NCI-H2107 (cell line): Measurements from ENCODE around the gene THRB.

Experiments
- DNase-seq: peaks from one replicate; lab custom pipeline; 2025; lab: John Stamatoyannopoulos, UW

Gene THRB

DNA sequence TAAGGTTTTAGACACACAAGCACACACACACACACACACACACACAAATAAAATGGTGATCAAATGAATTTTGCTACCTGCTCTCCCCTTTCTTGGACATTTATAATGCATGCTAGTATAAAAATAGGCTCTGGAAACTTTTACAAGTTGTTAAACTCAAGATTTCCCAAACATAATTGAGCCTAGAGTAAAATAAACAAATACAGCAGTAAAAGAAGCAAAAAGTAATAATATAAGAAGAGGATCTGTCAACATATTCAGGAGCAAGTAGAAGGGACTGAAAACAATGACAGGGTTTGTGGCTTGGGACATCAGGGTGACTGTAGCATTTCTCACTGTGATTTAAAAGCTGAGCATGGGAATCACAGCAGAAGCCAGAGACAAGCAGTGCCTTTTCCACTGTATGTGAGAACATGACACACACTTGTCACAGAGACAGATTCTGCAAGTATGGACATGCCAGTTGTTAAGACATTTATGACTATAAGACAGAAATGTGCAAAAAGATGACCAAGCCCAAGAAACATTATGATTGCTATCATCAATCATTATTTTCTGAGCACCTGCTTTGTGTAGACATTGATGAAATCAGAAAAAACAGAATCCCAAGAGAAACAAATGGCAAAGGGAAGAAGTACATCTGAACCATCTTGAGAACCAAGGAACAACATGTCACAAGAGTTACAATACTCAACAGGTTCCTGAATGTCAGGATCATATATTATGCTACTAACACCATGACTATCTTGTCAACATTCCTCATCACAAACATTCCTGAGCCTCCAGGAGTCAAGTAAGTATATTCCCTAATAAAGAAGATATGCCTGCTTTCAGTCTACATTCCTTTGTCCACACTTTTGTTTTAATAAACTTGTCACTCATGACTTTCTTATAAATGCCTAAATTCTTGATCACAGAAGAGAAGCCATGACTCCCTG lies 7.1 kb downstream of the THRB start:
- DNase-seq, result no peak

DNA sequence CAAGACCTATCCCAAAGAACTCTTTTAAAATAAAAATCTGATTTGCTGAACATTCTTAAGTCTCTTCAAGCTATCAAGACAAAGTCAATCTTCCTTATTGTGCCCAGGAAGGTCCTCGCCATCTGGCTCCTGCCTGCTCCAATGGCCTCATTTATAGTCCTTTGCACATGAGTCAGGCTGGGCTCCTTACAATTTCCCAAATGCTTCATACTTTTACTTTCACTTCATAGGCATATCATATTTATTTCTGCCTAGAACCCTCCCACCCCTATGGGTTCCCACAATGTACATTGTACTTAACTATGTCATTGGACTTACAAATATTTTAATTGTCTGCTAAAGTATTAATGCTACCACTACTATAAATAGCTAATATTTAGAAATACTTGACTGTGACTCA lies 9.1 kb downstream of the THRB start:
- no peak for DNase-seq

GRCh38 chr3:24483873-24484272 lies 10.8 kb downstream of the THRB start:
- no peak for DNase-seq

GRCh38 chr3:24482096-24482705 lies 12.4 kb downstream of the THRB start:
- DNase-seq, result no peak

DNA sequence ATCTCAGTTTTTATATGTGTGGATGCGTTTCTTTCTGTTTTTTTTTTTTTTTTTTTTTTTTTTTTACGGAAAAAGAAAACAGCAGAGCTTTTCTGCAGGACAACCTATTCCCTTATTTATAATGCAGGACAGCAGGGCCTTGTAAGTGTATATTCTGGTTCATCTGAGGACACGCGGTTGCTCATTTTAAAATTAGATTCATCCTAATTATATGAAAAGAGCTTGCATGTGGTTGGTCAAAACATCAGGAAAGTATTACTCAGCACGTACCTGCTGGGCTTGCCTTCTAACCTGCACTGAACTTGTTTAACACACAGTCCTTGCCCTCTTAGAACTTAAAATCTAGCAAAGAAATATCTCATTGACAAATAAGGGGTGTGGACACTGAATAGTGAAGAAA lies 13.5 kb downstream of the THRB start:
- no peak for DNase-seq

DNA sequence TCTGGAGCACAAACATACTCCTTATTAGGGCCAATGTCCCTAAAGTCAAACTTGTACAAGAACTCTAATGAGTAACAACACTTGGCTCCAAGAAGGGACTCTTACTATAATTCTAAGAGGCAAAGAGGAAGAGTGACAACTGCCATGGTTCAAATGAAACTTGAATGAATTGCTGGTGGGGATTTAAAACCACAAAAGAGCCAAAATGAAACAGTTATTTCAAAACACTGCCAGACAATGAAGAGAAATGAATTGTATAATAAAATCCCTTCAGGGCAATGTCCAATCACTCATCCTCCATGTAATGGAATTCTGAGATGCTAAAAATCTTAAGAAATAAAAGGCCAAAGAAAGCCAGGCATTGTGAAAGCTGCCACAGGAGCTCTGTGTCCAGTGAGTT lies 14.2 kb downstream of the THRB start:
- DNase-seq, result no peak

DNA sequence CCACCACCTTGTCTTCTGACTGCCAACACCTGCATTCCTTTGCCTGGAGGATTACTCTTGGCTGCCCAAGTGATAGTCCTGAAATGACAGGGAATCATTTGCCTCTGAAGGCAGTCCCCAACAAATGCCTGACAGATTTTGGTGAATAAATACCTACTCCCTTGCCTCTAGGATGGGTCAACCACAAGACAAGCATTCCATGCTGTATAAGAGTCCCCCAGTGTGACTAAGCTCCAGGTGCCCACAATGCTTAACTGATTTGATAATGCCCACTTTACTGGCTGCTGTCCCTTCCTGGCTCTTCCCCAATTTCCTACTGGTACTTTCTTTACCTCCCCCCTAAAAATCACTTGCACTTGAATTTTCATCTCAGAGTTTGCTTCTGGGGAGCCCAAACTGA lies 14.8 kb downstream of the THRB start:
- DNase-seq, result no peak

DNA sequence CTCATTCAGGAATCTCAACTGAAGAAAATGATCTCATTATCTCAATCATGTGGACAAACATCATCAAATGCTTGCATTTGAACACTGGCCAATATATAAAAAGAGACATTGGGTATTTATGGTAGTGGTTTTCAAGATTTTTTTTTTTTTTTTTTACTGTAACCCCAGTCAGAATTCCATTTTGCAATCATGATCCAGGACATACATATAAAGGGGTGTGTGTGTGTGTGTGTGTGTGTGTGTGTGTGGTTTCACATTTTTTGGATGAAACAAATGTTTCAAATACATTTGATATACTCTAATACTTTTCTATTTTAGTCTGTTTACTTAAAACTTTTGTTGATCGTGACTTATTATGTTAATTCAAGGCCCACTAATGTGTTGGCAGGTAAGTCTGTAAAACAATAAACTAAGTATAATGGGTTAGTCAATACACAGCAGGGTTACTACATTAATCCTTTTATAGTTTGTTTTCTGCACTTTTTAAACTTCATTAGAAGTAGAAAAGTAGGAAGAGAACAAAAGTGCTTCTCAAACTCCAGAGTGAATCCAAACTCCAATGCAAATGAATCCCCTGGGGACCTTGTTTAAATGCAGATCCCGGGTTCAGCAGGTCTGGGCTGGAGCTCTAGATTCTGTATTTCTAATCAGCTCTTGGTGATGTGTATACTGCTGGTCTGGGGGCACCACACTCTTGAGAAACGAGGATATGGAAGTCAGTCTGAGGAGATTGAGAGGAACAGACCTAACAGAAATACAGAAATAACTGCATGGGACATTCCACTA lies 17.6 kb downstream of the THRB start:
- DNase-seq, result no peak

DNA sequence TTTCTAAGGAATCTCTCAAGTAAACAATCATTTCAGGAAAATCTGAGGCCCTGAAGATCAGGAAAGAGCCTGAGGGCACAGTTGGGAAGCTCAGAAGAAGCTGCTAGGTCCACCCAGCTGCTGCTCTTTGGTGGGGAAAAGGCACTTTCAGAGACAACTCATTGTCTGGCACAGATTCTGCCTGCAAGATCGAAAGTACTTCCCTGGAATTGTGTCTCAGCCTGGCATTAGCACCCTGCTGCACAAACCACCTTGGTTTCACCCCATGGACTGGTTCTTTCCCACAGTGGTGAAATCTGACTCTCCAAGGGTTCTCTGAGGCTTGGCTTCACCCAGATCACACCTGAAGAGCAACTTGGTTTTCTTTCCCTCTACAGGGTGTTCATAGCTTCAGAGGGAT lies 18.7 kb downstream of the THRB start:
- no peak for DNase-seq

DNA sequence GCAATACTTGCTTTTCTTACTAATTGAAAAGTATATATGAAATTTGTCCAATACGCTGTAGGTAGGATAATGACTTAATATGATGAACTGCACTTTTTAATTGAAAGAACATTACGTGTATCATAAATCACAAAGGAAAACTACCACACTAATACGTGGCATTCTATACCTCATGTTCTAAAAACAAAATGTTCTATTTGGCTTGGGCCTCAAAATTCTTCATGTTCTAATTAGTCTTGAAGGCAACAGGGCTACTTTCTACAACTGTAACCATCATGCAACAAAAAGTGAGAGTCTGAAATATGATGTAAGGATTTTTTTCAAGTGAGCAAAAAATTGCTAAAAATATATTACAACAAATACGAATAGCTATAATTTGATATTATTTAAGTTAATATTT lies 19.8 kb downstream of the THRB start:
- DNase-seq, result no peak

GRCh38 chr3:24472358-24472757 lies 22.3 kb downstream of the THRB start:
- DNase-seq, result no peak

DNA sequence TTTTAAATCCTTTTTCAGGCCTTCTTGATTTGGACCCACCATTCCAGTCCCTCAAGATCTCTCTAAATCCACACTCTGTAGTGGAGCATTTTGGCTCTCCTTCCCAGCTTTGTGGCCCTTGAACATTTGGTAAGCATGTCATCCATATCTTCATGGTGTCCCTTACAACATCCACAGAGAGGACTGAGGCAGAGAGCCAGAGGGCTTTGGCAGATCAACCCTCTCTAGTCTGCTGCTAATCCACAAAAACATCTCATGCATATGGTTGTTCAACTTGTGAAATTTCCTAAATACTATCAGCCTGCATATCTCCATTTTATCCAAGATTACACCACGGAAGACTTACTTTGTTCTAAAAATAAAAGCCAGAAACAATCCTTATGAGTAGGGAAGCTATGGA lies 23.2 kb downstream of the THRB start:
- no peak for DNase-seq

GRCh38 chr3:24470277-24470676 lies 24.4 kb downstream of the THRB start:
- DNase-seq, result no peak

GRCh38 chr3:24464389-24464788 lies 30.3 kb downstream of the THRB start:
- no peak for DNase-seq

- no peak for DNase-seq
These were observed 31.9 kb downstream of the THRB start for GRCh38 chr3:24462737-24463136.

GRCh38 chr3:24460974-24461373 lies 33.7 kb downstream of the THRB start:
- DNase-seq, result no peak

GRCh38 chr3:24457719-24458118 lies 36.9 kb downstream of the THRB start:
- no peak for DNase-seq

DNA sequence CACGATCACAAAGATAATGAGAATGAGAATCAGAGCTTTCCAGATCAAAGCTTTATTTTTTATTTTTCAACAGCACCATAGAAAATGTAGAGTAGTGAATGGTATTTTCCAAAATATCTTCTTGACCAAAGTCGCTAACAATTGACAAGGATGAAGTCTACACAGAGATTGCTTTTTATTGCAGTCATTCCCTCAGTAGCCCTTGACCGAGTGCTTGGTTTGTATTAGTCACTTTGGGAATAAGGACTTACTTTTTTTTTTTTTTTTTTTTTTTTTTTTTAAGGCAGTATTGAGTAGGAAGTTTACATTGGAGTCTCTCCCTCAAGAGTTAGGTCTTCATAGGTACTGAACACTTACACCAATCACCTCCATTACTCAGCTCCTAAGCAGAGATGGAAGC lies 39.8 kb downstream of the THRB start:
- no peak for DNase-seq

DNA sequence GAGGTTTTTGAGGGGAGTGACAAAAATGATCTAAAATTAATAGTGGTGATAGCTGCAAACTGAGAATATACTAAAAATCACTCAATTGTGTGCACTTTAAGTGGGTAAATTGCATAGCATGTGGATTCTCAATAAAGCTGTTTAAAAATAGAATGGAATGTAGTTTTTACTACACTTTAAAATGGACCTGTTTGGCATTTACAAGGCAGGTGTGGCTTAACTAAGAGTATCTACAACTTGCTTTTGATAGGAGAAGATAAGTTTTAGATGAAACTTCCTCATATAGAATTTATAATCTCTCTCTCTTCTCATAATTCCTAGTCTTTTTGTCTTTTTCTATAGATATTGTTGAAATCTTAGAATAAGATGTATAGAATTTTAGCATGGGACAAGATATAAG lies 40.3 kb downstream of the THRB start:
- DNase-seq, result no peak

DNA sequence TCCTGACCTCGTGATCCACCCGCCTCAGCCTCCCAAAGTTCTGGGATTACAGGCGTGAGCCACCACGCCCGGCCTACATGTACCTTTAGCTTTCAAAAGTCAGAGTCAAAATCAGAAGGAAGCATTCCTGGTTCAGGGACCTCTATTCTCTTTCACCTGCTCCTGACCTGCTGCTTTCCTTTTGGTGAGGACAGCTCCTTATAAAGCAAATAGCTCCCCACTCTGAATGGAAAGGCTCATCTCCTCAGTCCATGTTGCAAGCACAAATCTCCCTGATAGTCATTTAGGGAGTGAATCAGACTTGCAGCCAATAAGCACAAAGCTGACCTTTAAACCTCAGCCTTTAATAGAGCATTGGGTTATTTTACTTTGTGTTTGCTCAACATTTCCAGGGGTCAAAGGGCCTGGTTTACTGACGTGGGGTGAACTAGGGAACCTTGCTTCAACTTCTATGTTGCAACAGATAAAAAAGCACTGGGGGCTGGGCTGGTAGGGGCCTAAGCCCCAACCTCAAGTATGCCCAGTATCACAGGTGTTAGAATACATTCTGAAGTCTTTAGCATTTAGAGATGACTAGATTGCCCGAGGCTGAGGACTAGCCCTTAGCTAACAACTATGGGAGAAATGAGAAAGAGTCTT lies 43.1 kb downstream of the THRB start:
- DNase-seq, result no peak

GRCh38 chr3:24450160-24450907 lies 44.3 kb downstream of the THRB start:
- no peak for DNase-seq

GRCh38 chr3:24447836-24448235 lies 46.8 kb downstream of the THRB start:
- DNase-seq, result no peak
